Measurements from ENCODE around the gene SPRR2B.
"Not testable (repeated sequence)": the region's sequence is repeated elsewhere in the genome, so short reads cannot be mapped to it uniquely, and the experiment has no call there.

Gene SPRR2B

GRCh38 chr1:153058826-153059784 lies 12.3 kb downstream of the SPRR2B start:
- H3K36me3 ChIP-seq (replicated peaks; ENCODE audit: insufficient read depth, low read length) = no peaks in the 10 kb centered on the region
- H3K9ac ChIP-seq (ENCODE audit: low read length) = no peak overlapping the region
- TF ChIP-seq CTCF (IDR thresholded peaks at IDR 0.05; ENCODE audit: low read length) = no peak
- H3F3A ChIP-seq (ENCODE audit: insufficient read depth, low read length) = no peaks in the 10 kb centered on the region
- DNase-seq = no peak
- H3K79me2 ChIP-seq (ENCODE audit: low read length) = no peaks in the 10 kb centered on the region
- H3K4me2 ChIP-seq (ENCODE audit: low read depth, low read length) = no peak overlapping the region
- no peaks in the 10 kb centered on the region for H3K27me3 ChIP-seq (replicated peaks; ENCODE audit: insufficient read depth, low read length)
- no peak overlapping the region for H2AFZ ChIP-seq (ENCODE audit: low read length)
- no peaks in the 10 kb centered on the region for H4K20me1 ChIP-seq (ENCODE audit: insufficient read depth, low read length)
- H3K4me3 ChIP-seq (ENCODE audit: low read length) = no peak overlapping the region
- peaks cover 13% of the 10 kb centered on the region for H3K4me1 ChIP-seq (ENCODE audit: low read length)
- no peak overlapping the region for H3K27ac ChIP-seq (ENCODE audit: low read length)
- H3K9me3 ChIP-seq (replicated peaks; ENCODE audit: insufficient read depth, low read length) = no peaks in the 10 kb centered on the region
- no peaks in the 10 kb centered on the region for H3K9me2 ChIP-seq (replicated peaks; ENCODE audit: insufficient read depth, low read length)

- Histone ChIP-seq H3F3A (ENCODE audit: insufficient read depth, low read length) (no peaks in the 10 kb centered on the region), H3K4me2 (ENCODE audit: low read depth, low read length) (no peak overlapping the region), H3K9me3 (replicated peaks; ENCODE audit: insufficient read depth, low read length) (no peaks in the 10 kb centered on the region), H4K20me1 (ENCODE audit: insufficient read depth, low read length) (no peaks in the 10 kb centered on the region), H3K9me2 (replicated peaks; ENCODE audit: insufficient read depth, low read length) (no peaks in the 10 kb centered on the region), H3K27ac (ENCODE audit: low read length) (no peak overlapping the region), H3K36me3 (replicated peaks; ENCODE audit: insufficient read depth, low read length) (no peaks in the 10 kb centered on the region), H2AFZ (ENCODE audit: low read length) (no peak overlapping the region), H3K27me3 (replicated peaks; ENCODE audit: insufficient read depth, low read length) (no peaks in the 10 kb centered on the region), H3K4me3 (ENCODE audit: low read length) (no peak overlapping the region), H3K4me1 (ENCODE audit: low read length) (peaks cover 13% of the 10 kb centered on the region), H3K79me2 (ENCODE audit: low read length) (no peaks in the 10 kb centered on the region), H3K9ac (ENCODE audit: low read length) (no peak overlapping the region)
- peak; percentile 11; the same call in 1 of the 2 replicates for TF ChIP-seq CTCF (IDR thresholded peaks at IDR 0.05; ENCODE audit: low read length)
- no peak for TF ChIP-seq EZH2phosphoT487 (IDR thresholded peaks at IDR 0.05; ENCODE audit: low read length)
- DNase-seq = no peak
These were observed 13.3 kb downstream of the SPRR2B start for GRCh38 chr1:153058154-153058553.

- Histone ChIP-seq H3K27ac (ENCODE audit: low read length) (no peak within 1 kb of the TSS), H3K9me2 (replicated peaks; ENCODE audit: insufficient read depth, low read length) (no peaks in the 10 kb centered on the region), H3K4me2 (ENCODE audit: low read depth, low read length) (peak within 1 kb of the TSS; percentile 22), H3K4me3 (ENCODE audit: low read length) (no peak within 1 kb of the TSS), H2AFZ (ENCODE audit: low read length) (no peak within 1 kb of the TSS), H3F3A (ENCODE audit: insufficient read depth, low read length) (no peaks in the 10 kb centered on the region), H3K79me2 (ENCODE audit: low read length) (no peaks in the 10 kb centered on the region), H3K36me3 (replicated peaks; ENCODE audit: insufficient read depth, low read length) (no peaks in the 10 kb centered on the region), H3K4me1 (ENCODE audit: low read length) (peaks cover 13% of the 10 kb centered on the region), H3K9ac (ENCODE audit: low read length) (no peak within 1 kb of the TSS), H4K20me1 (ENCODE audit: insufficient read depth, low read length) (no peaks in the 10 kb centered on the region), H3K27me3 (replicated peaks; ENCODE audit: insufficient read depth, low read length) (no peaks in the 10 kb centered on the region), H3K9me3 (replicated peaks; ENCODE audit: insufficient read depth, low read length) (no peaks in the 10 kb centered on the region)
- TF ChIP-seq CTCF (IDR thresholded peaks at IDR 0.05; ENCODE audit: low read length) (no peak), EZH2 (optimal IDR thresholded peaks at IDR 0.05; ENCODE audit: low read depth, low read length) (no peak), EZH2phosphoT487 (IDR thresholded peaks at IDR 0.05; ENCODE audit: low read length) (no peak)
- peak; percentile 56 for DNase-seq
These were observed 14.0 kb downstream of the SPRR2B start, which contains the start of gene SPRR2A for GRCh38 chr1:153057375-153057774. Gene SPRR2A, minus strand, starts transcription at chr1:153057512. Its CDS starts 777 bp downstream, at chr1:153056735.

GRCh38 chr1:153056111-153056510 lies 15.3 kb downstream of the SPRR2B start:
- not testable (repeated sequence) for H3K4me2 ChIP-seq (ENCODE audit: low read depth, low read length); H3K27ac ChIP-seq (ENCODE audit: low read length); H3F3A ChIP-seq (ENCODE audit: insufficient read depth, low read length); H3K79me2 ChIP-seq (ENCODE audit: low read length); DNase-seq; H3K9me3 ChIP-seq (replicated peaks; ENCODE audit: insufficient read depth, low read length); H3K27me3 ChIP-seq (replicated peaks; ENCODE audit: insufficient read depth, low read length); H3K4me3 ChIP-seq (ENCODE audit: low read length); H2AFZ ChIP-seq (ENCODE audit: low read length); H3K9me2 ChIP-seq (replicated peaks; ENCODE audit: insufficient read depth, low read length); H3K9ac ChIP-seq (ENCODE audit: low read length); H4K20me1 ChIP-seq (ENCODE audit: insufficient read depth, low read length); H3K36me3 ChIP-seq (replicated peaks; ENCODE audit: insufficient read depth, low read length)
- H3K4me1 ChIP-seq (ENCODE audit: low read length) = peaks cover 13% of the 10 kb centered on the region

All from MM.1S (cell line).